ENCODE data around the gene GABPB1.

The GABPB1 gene

GRCh38 chr15:50281427-50281826, 73.6 kb downstream of the GABPB1 start:
- no peaks in the 10 kb centered on the region for H3K27me3 ChIP-seq (ENCODE audit: control insufficient read depth in 2 of 2, insufficient read depth in 2 of 2, low read length in 2 of 2)
- no peaks in the 10 kb centered on the region for H3K4me1 ChIP-seq (ENCODE audit: control insufficient read depth in 2 of 2, insufficient read depth in 2 of 2, low read length in 2 of 2)
- H3K9me3 ChIP-seq (ENCODE audit: control insufficient read depth in 2 of 2, low read length in 2 of 2), result no peaks in the 10 kb centered on the region
- H3K27ac ChIP-seq (ENCODE audit: low read depth in 2 of 2, low read length in 2 of 2), result no peak overlapping the region
- no peaks in the 10 kb centered on the region for H3K36me3 ChIP-seq (ENCODE audit: control insufficient read depth in 2 of 2, insufficient read depth in 2 of 2, low read length in 2 of 2)
- no peak overlapping the region for H3K9ac ChIP-seq (ENCODE audit: low read depth in 1 of 2, low read length in 2 of 2)
- no peak overlapping the region for H3K4me3 ChIP-seq (ENCODE audit: low read length in 2 of 2)

- H3K27me3 ChIP-seq (ENCODE audit: control insufficient read depth in 2 of 2, insufficient read depth in 2 of 2, low read length in 2 of 2), result no peaks in the 10 kb centered on the region
- no peaks in the 10 kb centered on the region for H3K9me3 ChIP-seq (ENCODE audit: control insufficient read depth in 2 of 2, low read length in 2 of 2)
- H3K4me1 ChIP-seq (ENCODE audit: control insufficient read depth in 2 of 2, insufficient read depth in 2 of 2, low read length in 2 of 2), result no peaks in the 10 kb centered on the region
- no peaks in the 10 kb centered on the region for H3K36me3 ChIP-seq (ENCODE audit: control insufficient read depth in 2 of 2, insufficient read depth in 2 of 2, low read length in 2 of 2)
- H3K9ac ChIP-seq (ENCODE audit: low read depth in 1 of 2, low read length in 2 of 2), result no peak overlapping the region
- H3K27ac ChIP-seq (ENCODE audit: low read depth in 2 of 2, low read length in 2 of 2), result no peak overlapping the region
- no peak overlapping the region for H3K4me3 ChIP-seq (ENCODE audit: low read length in 2 of 2)
These were observed 74.7 kb downstream of the GABPB1 start for GRCh38 chr15:50280271-50280670.

GRCh38 chr15:50278496-50278895, 76.5 kb downstream of the GABPB1 start:
- H3K9ac ChIP-seq (ENCODE audit: low read depth in 1 of 2, low read length in 2 of 2), result no peak overlapping the region
- no peaks in the 10 kb centered on the region for H3K36me3 ChIP-seq (ENCODE audit: control insufficient read depth in 2 of 2, insufficient read depth in 2 of 2, low read length in 2 of 2)
- H3K9me3 ChIP-seq (ENCODE audit: control insufficient read depth in 2 of 2, low read length in 2 of 2), result no peaks in the 10 kb centered on the region
- H3K27me3 ChIP-seq (ENCODE audit: control insufficient read depth in 2 of 2, insufficient read depth in 2 of 2, low read length in 2 of 2), result no peaks in the 10 kb centered on the region
- no peak overlapping the region for H3K4me3 ChIP-seq (ENCODE audit: low read length in 2 of 2)
- no peak overlapping the region for H3K27ac ChIP-seq (ENCODE audit: low read depth in 2 of 2, low read length in 2 of 2)
- no peaks in the 10 kb centered on the region for H3K4me1 ChIP-seq (ENCODE audit: control insufficient read depth in 2 of 2, insufficient read depth in 2 of 2, low read length in 2 of 2)

GRCh38 chr15:50277370-50277769, 77.6 kb downstream of the GABPB1 start:
- no peaks in the 10 kb centered on the region for H3K4me1 ChIP-seq (ENCODE audit: control insufficient read depth in 2 of 2, insufficient read depth in 2 of 2, low read length in 2 of 2)
- H3K9ac ChIP-seq (ENCODE audit: low read depth in 1 of 2, low read length in 2 of 2), result no peak overlapping the region
- H3K36me3 ChIP-seq (ENCODE audit: control insufficient read depth in 2 of 2, insufficient read depth in 2 of 2, low read length in 2 of 2), result no peaks in the 10 kb centered on the region
- no peak overlapping the region for H3K27ac ChIP-seq (ENCODE audit: low read depth in 2 of 2, low read length in 2 of 2)
- H3K4me3 ChIP-seq (ENCODE audit: low read length in 2 of 2), result no peak overlapping the region
- H3K9me3 ChIP-seq (ENCODE audit: control insufficient read depth in 2 of 2, low read length in 2 of 2), result no peaks in the 10 kb centered on the region
- no peaks in the 10 kb centered on the region for H3K27me3 ChIP-seq (ENCODE audit: control insufficient read depth in 2 of 2, insufficient read depth in 2 of 2, low read length in 2 of 2)

- Histone ChIP-seq H3K36me3 (ENCODE audit: control insufficient read depth in 2 of 2, insufficient read depth in 2 of 2, low read length in 2 of 2) (no peaks in the 10 kb centered on the region), H3K9me3 (ENCODE audit: control insufficient read depth in 2 of 2, low read length in 2 of 2) (no peaks in the 10 kb centered on the region), H3K4me3 (ENCODE audit: low read length in 2 of 2) (no peak overlapping the region), H3K27me3 (ENCODE audit: control insufficient read depth in 2 of 2, insufficient read depth in 2 of 2, low read length in 2 of 2) (no peaks in the 10 kb centered on the region), H3K27ac (ENCODE audit: low read depth in 2 of 2, low read length in 2 of 2) (no peak overlapping the region), H3K9ac (ENCODE audit: low read depth in 1 of 2, low read length in 2 of 2) (no peak overlapping the region), H3K4me1 (ENCODE audit: control insufficient read depth in 2 of 2, insufficient read depth in 2 of 2, low read length in 2 of 2) (no peaks in the 10 kb centered on the region)
These were observed 79.1 kb downstream of the GABPB1 start for GRCh38 chr15:50275908-50276307.

GRCh38 chr15:50275091-50275490, 79.9 kb downstream of the GABPB1 start:
- Histone ChIP-seq H3K36me3 (ENCODE audit: control insufficient read depth in 2 of 2, insufficient read depth in 2 of 2, low read length in 2 of 2) (no peaks in the 10 kb centered on the region), H3K9ac (ENCODE audit: low read depth in 1 of 2, low read length in 2 of 2) (no peak overlapping the region), H3K27ac (ENCODE audit: low read depth in 2 of 2, low read length in 2 of 2) (no peak overlapping the region), H3K27me3 (ENCODE audit: control insufficient read depth in 2 of 2, insufficient read depth in 2 of 2, low read length in 2 of 2) (no peaks in the 10 kb centered on the region), H3K9me3 (ENCODE audit: control insufficient read depth in 2 of 2, low read length in 2 of 2) (no peaks in the 10 kb centered on the region), H3K4me1 (ENCODE audit: control insufficient read depth in 2 of 2, insufficient read depth in 2 of 2, low read length in 2 of 2) (no peaks in the 10 kb centered on the region), H3K4me3 (ENCODE audit: low read length in 2 of 2) (no peak overlapping the region)

- no peaks in the 10 kb centered on the region for H3K9me3 ChIP-seq (ENCODE audit: control insufficient read depth in 2 of 2, low read length in 2 of 2)
- no peaks in the 10 kb centered on the region for H3K36me3 ChIP-seq (ENCODE audit: control insufficient read depth in 2 of 2, insufficient read depth in 2 of 2, low read length in 2 of 2)
- no peaks in the 10 kb centered on the region for H3K4me1 ChIP-seq (ENCODE audit: control insufficient read depth in 2 of 2, insufficient read depth in 2 of 2, low read length in 2 of 2)
- no peaks in the 10 kb centered on the region for H3K27me3 ChIP-seq (ENCODE audit: control insufficient read depth in 2 of 2, insufficient read depth in 2 of 2, low read length in 2 of 2)
- H3K9ac ChIP-seq (ENCODE audit: low read depth in 1 of 2, low read length in 2 of 2), result no peak overlapping the region
- no peak overlapping the region for H3K4me3 ChIP-seq (ENCODE audit: low read length in 2 of 2)
- no peak overlapping the region for H3K27ac ChIP-seq (ENCODE audit: low read depth in 2 of 2, low read length in 2 of 2)
These were observed 87.4 kb downstream of the GABPB1 start for GRCh38 chr15:50267577-50267976.

GRCh38 chr15:50265620-50266019, 89.4 kb downstream of the GABPB1 start, which contains the start of gene HDC:
Gene HDC (minus strand): TSS chr15:50265726. CDS start chr15:50265623, 103 bp downstream.
- H3K27ac ChIP-seq (ENCODE audit: low read depth in 2 of 2, low read length in 2 of 2), result no peak within 1 kb of the TSS
- H3K27me3 ChIP-seq (ENCODE audit: control insufficient read depth in 2 of 2, insufficient read depth in 2 of 2, low read length in 2 of 2), result no peaks in the 10 kb centered on the region
- no peaks in the 10 kb centered on the region for H3K4me1 ChIP-seq (ENCODE audit: control insufficient read depth in 2 of 2, insufficient read depth in 2 of 2, low read length in 2 of 2)
- no peak within 1 kb of the TSS for H3K9ac ChIP-seq (ENCODE audit: low read depth in 1 of 2, low read length in 2 of 2)
- H3K9me3 ChIP-seq (ENCODE audit: control insufficient read depth in 2 of 2, low read length in 2 of 2), result no peaks in the 10 kb centered on the region
- no peak within 1 kb of the TSS for H3K4me3 ChIP-seq (ENCODE audit: low read length in 2 of 2)
- no peaks in the 10 kb centered on the region for H3K36me3 ChIP-seq (ENCODE audit: control insufficient read depth in 2 of 2, insufficient read depth in 2 of 2, low read length in 2 of 2)

GRCh38 chr15:50262533-50262932, 92.5 kb downstream of the GABPB1 start:
- no peak overlapping the region for H3K9ac ChIP-seq (ENCODE audit: low read depth in 1 of 2, low read length in 2 of 2)

GRCh38 chr15:50261981-50262380, 93.0 kb downstream of the GABPB1 start:
- Histone ChIP-seq H3K4me1 (ENCODE audit: control insufficient read depth in 2 of 2, insufficient read depth in 2 of 2, low read length in 2 of 2) (no peaks in the 10 kb centered on the region), H3K9me3 (ENCODE audit: control insufficient read depth in 2 of 2, low read length in 2 of 2) (no peaks in the 10 kb centered on the region), H3K4me3 (ENCODE audit: low read length in 2 of 2) (no peak overlapping the region), H3K9ac (ENCODE audit: low read depth in 1 of 2, low read length in 2 of 2) (no peak overlapping the region), H3K27me3 (ENCODE audit: control insufficient read depth in 2 of 2, insufficient read depth in 2 of 2, low read length in 2 of 2) (no peaks in the 10 kb centered on the region), H3K27ac (ENCODE audit: low read depth in 2 of 2, low read length in 2 of 2) (no peak overlapping the region), H3K36me3 (ENCODE audit: control insufficient read depth in 2 of 2, insufficient read depth in 2 of 2, low read length in 2 of 2) (no peaks in the 10 kb centered on the region)

More at GRCh38 chr15:50262533-50262932, 92.5 kb downstream of the GABPB1 start:
- Histone ChIP-seq H3K4me1 (ENCODE audit: control insufficient read depth in 2 of 2, insufficient read depth in 2 of 2, low read length in 2 of 2) (no peaks in the 10 kb centered on the region), H3K27me3 (ENCODE audit: control insufficient read depth in 2 of 2, insufficient read depth in 2 of 2, low read length in 2 of 2) (no peaks in the 10 kb centered on the region), H3K36me3 (ENCODE audit: control insufficient read depth in 2 of 2, insufficient read depth in 2 of 2, low read length in 2 of 2) (no peaks in the 10 kb centered on the region), H3K4me3 (ENCODE audit: low read length in 2 of 2) (no peak overlapping the region), H3K9me3 (ENCODE audit: control insufficient read depth in 2 of 2, low read length in 2 of 2) (no peaks in the 10 kb centered on the region), H3K27ac (ENCODE audit: low read depth in 2 of 2, low read length in 2 of 2) (no peak overlapping the region)

GRCh38 chr15:50260969-50261496, 94.0 kb downstream of the GABPB1 start:
- Histone ChIP-seq H3K27me3 (ENCODE audit: control insufficient read depth in 2 of 2, insufficient read depth in 2 of 2, low read length in 2 of 2) (no peaks in the 10 kb centered on the region), H3K4me1 (ENCODE audit: control insufficient read depth in 2 of 2, insufficient read depth in 2 of 2, low read length in 2 of 2) (no peaks in the 10 kb centered on the region), H3K4me3 (ENCODE audit: low read length in 2 of 2) (no peak overlapping the region), H3K36me3 (ENCODE audit: control insufficient read depth in 2 of 2, insufficient read depth in 2 of 2, low read length in 2 of 2) (no peaks in the 10 kb centered on the region), H3K9ac (ENCODE audit: low read depth in 1 of 2, low read length in 2 of 2) (no peak overlapping the region), H3K27ac (ENCODE audit: low read depth in 2 of 2, low read length in 2 of 2) (no peak overlapping the region), H3K9me3 (ENCODE audit: control insufficient read depth in 2 of 2, low read length in 2 of 2) (no peaks in the 10 kb centered on the region)

All from mucosa of rectum (tissue), 2 donors.